Mesodermal cell (in vitro differentiated cells): Measurements from ENCODE around the gene AVL9.
A peak's percentile ranks its signal among the peaks of the same experiment; 100 is the strongest.
"Not testable (repeated sequence)": the region's sequence is repeated elsewhere in the genome, so short reads cannot be mapped to it uniquely, and the experiment has no call there.

ENCODE experiments used
- H3K27ac ChIP-seq: 2 replicates; pipeline ENCODE4 v1.7.0; 2013; ENCODE audit warnings: mild to moderate bottlenecking, low read depth, low read length, moderate library complexity; ENCODE audit not compliant: severe bottlenecking
- H3K36me3 ChIP-seq: 2 replicates; pipeline ENCODE4 v1.7.1; 2013; ENCODE audit warnings: mild to moderate bottlenecking, low read length, moderate library complexity; ENCODE audit not compliant: control insufficient read depth, insufficient read depth
- H3K4me1 ChIP-seq: one replicate; pipeline ENCODE4 v1.7.1; 2013; ENCODE audit warnings: mild to moderate bottlenecking, low read length; ENCODE audit not compliant: insufficient read depth, control insufficient read depth, poor library complexity, severe bottlenecking
- H3K4me3 ChIP-seq: 2 replicates; pipeline ENCODE4 v1.7.0; 2013; ENCODE audit warnings: low read length, control low read depth, mild to moderate bottlenecking; ENCODE audit not compliant: insufficient read depth, poor library complexity, severe bottlenecking; ENCODE audit errors: extremely low read depth
- H3K9me3 ChIP-seq: 2 replicates; pipeline ENCODE4 v1.7.1; 2013; ENCODE audit warnings: mild to moderate bottlenecking, low read length, moderate library complexity; ENCODE audit not compliant: control insufficient read depth
- WGBS, 2 experiments: methylation state at CpG; one replicate each; pipeline ENCODE4 v1.1.5; 2013; ENCODE audit warnings: missing lambda C conversion rate in 2 of 2; ENCODE audit not compliant: insufficient coverage in 2 of 2; 5-methylcytosine and 5-hydroxymethylcytosine counted together

Gene AVL9

GRCh38 chr7:32496052-32496813 lies 944 bp downstream of the AVL9 start:
- H3K9me3 ChIP-seq, result peaks cover 3% of the 10 kb centered on the region
- H3K4me3 ChIP-seq, result peak overlapping the region; percentile 90
- WGBS, 2 experiments, result 0% methylated on average over 1 to 3 of the region's 10 CpGs

GRCh38 chr7:32499755-32500154 lies 4.5 kb downstream of the AVL9 start:
- not testable (repeated sequence) for H3K4me3 ChIP-seq, H3K27ac ChIP-seq, H3K9me3 ChIP-seq
- WGBS, 2 experiments, result 83% methylated on average over 1 of the region's 2 CpGs; no CpG with 5 or more reads in 1 of the 2 experiments
- Histone ChIP-seq H3K4me1 (peaks cover 14% of the 10 kb centered on the region), H3K36me3 (peaks cover 24% of the 10 kb centered on the region)

More at GRCh38 chr7:32496052-32496813, 944 bp downstream of the AVL9 start:
- Histone ChIP-seq H3K27ac (peak overlapping the region; percentile 95), H3K4me1 (peaks cover 9% of the 10 kb centered on the region), H3K36me3 (peaks cover 24% of the 10 kb centered on the region)

GRCh38 chr7:32500216-32500615 lies 4.9 kb downstream of the AVL9 start:
- H3K36me3 ChIP-seq, result peaks cover 24% of the 10 kb centered on the region

GRCh38 chr7:32500922-32501341 lies 5.6 kb downstream of the AVL9 start:
- Histone ChIP-seq H3K4me3 (no peak overlapping the region), H3K4me1 (peaks cover 14% of the 10 kb centered on the region), H3K36me3 (peaks cover 24% of the 10 kb centered on the region), H3K9me3 (peaks cover 3% of the 10 kb centered on the region), H3K27ac (peak overlapping the region; percentile 65)
- WGBS, 2 experiments, result 88% methylated on average over 1 of the region's 1 CpG; no CpG with 5 or more reads in 1 of the 2 experiments

More at GRCh38 chr7:32500216-32500615, 4.9 kb downstream of the AVL9 start:
- H3K27ac ChIP-seq, H3K4me3 ChIP-seq, H3K9me3 ChIP-seq: not testable (repeated sequence)
- WGBS, 2 experiments, result 100% methylated on average over 1 of the region's 1 CpG; no CpG with 5 or more reads in 1 of the 2 experiments
- H3K4me1 ChIP-seq, result peaks cover 14% of the 10 kb centered on the region

- Histone ChIP-seq H3K4me1 (peaks cover 14% of the 10 kb centered on the region), H3K27ac (peak overlapping the region; percentile 65), H3K9me3 (peaks cover 3% of the 10 kb centered on the region), H3K36me3 (peaks cover 24% of the 10 kb centered on the region), H3K4me3 (no peak overlapping the region)
- 80 to 100% methylated on average over 1 of the region's 1 CpG for WGBS, 2 experiments
Measured at GRCh38 chr7:32501522-32501921, 6.2 kb downstream of the AVL9 start.

- no CpG with 5 or more reads among the region's 4 CpGs for WGBS, 2 experiments
- no peak overlapping the region for H3K4me3 ChIP-seq
- peaks cover 14% of the 10 kb centered on the region for H3K4me1 ChIP-seq
- H3K27ac ChIP-seq, result no peak overlapping the region
- peaks cover 3% of the 10 kb centered on the region for H3K9me3 ChIP-seq
- peaks cover 19% of the 10 kb centered on the region for H3K36me3 ChIP-seq
Measured at GRCh38 chr7:32502728-32503127, 7.4 kb downstream of the AVL9 start.

GRCh38 chr7:32506266-32507054 lies 11.2 kb downstream of the AVL9 start:
- WGBS, 2 experiments, result 70 to 100% methylated on average over 2 of the region's 5 CpGs
- H3K4me1 ChIP-seq, result peaks cover 3% of the 10 kb centered on the region
- H3K4me3 ChIP-seq, result no peak overlapping the region
- H3K27ac ChIP-seq, result peak overlapping the region; percentile 29
- H3K9me3 ChIP-seq, result peaks cover 4% of the 10 kb centered on the region
- peaks cover 11% of the 10 kb centered on the region for H3K36me3 ChIP-seq

- WGBS, 2 experiments, result 82 to 100% methylated on average over 2 of the region's 6 CpGs
- Histone ChIP-seq H3K36me3 (peaks cover 14% of the 10 kb centered on the region), H3K4me1 (no peaks in the 10 kb centered on the region), H3K9me3 (peaks cover 4% of the 10 kb centered on the region), H3K27ac (no peak overlapping the region), H3K4me3 (no peak overlapping the region)
Measured at GRCh38 chr7:32507414-32507813, 12.1 kb downstream of the AVL9 start.

- Histone ChIP-seq H3K4me1 (no peaks in the 10 kb centered on the region), H3K4me3 (no peak overlapping the region), H3K36me3 (peaks cover 42% of the 10 kb centered on the region), H3K9me3 (peaks cover 19% of the 10 kb centered on the region), H3K27ac (no peak overlapping the region)
- WGBS, 2 experiments, result 96 to 97% methylated on average over 4 of the region's 4 CpGs
Measured at GRCh38 chr7:32511791-32512190, 16.5 kb downstream of the AVL9 start.

- H3K4me1 ChIP-seq, result no peaks in the 10 kb centered on the region
- WGBS, 2 experiments, result no CpG with 5 or more reads among the region's 1 CpG
- no peak overlapping the region for H3K4me3 ChIP-seq
- H3K36me3 ChIP-seq, result peaks cover 37% of the 10 kb centered on the region
- no peak overlapping the region for H3K27ac ChIP-seq
- H3K9me3 ChIP-seq, result peaks cover 28% of the 10 kb centered on the region
Measured at GRCh38 chr7:32513210-32513609, 17.9 kb downstream of the AVL9 start.
